ENCODE data around the gene GAMT.

GAMT gene

GRCh38 chr19:1363599-1363998 is 37.7 kb downstream of the GAMT start:
- no peak for DNase-seq

GRCh38 chr19:1362387-1363257 is 38.7 kb downstream of the GAMT start:
- no peak for DNase-seq

DNA sequence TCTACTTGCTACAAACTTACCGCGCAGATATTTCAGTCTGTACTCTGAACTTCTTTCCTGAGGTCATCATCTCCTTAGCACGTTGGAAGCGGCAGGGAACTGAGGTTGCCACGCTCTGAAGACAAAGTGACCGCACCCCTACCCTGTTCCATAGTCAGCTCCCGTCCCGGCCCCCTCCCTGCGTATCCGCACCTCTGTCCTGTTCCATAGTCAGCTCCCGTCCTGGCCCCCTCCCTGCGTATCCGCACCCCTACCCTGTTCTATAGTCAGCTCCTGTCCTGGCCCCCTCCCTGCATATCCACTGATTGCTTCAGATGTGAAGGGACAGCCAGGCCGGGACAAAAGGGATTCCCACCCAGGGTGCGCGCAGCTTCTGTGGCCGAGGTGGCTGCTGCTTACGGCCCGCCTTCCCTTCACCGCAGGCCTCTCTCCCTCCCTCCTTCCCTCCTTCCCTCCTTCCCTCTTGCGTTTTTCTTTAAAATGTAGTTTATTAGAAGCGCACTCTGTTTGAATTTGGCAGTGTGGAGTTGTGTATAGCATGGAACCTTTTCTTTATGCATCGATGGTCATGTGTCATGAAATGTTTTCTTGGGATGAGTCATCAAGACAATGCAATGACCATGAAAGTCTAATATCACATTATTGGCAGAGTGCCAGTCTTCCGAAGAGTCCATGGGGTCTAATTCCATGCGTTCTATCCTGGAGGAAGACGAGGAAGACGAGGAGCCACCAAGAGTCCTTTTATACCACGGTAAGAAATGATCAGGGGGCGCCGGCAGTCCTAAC is 39.5 kb downstream of the GAMT start:
- DNase-seq = peak; percentile 90

GRCh38 chr19:1360818-1361461 is 40.4 kb downstream of the GAMT start:
- peak; percentile 88 for DNase-seq

GRCh38 chr19:1360126-1360817 is 41.1 kb downstream of the GAMT start:
- no peak for DNase-seq

DNA sequence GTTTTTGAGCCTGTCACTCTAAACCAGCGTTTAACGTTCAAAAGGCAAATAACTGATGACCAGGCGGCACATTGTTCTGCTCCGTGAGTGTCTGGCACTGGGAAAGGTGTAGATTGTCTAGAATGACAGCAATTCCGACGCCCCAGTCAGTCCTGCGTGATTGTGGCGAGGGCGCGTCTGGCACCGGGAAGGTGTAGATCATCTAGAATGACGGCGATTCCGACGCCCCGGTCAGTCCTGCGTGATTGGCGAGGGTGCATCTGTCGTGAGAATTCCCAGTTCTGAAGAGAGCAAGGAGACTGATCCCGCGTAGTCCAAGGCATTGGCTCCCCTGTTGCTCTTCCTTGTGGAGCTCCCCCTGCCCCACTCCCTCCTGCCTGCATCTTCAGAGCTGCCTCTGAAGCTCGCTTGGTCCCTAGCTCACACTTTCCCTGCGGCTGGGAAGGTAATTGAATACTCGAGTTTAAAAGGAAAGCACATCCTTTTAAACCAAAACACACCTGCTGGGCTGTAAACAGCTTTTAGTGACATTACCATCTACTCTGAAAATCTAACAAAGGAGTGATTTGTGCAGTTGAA is 43.7 kb downstream of the GAMT start:
- no peak for DNase-seq

- peak; percentile 82 for DNase-seq
These were observed 44.9 kb downstream of the GAMT start for GRCh38 chr19:1356508-1356865.

GRCh38 chr19:1355568-1356507 is 45.5 kb downstream of the GAMT start:
- no peak for DNase-seq

DNA sequence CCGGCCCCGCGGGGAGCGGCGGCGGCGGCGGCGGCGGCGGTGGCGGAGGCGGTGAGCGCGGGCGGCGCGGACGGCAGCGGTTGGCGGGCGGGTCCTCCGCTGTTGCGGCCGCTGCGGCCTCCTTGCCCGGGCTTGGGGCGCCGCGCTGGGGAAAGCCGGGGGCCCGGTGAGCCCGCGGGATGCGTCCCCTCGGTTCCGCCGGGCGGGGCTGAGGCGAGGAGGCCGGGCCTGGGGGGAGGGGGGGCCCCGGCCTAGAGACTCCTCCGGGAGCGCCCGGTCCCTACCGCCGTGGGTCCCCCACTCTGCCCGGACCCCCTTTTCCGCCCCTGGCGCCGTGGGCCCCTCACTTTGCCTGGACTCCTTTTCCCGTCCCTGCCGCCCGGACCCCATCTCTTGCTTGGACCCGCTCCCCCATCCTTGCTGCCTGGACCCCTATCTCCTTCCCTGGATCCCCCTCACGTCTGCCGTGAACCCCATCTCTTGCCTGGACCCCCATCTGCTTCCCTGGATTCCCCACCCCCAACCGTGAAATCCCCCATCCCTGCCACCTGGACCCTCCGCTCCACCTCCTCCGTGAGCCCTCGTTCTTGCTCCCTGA is 46.3 kb downstream of the GAMT start:
- no peak for DNase-seq

GRCh38 chr19:1353144-1353543 is 48.2 kb downstream of the GAMT start:
- DNase-seq = no peak

DNA sequence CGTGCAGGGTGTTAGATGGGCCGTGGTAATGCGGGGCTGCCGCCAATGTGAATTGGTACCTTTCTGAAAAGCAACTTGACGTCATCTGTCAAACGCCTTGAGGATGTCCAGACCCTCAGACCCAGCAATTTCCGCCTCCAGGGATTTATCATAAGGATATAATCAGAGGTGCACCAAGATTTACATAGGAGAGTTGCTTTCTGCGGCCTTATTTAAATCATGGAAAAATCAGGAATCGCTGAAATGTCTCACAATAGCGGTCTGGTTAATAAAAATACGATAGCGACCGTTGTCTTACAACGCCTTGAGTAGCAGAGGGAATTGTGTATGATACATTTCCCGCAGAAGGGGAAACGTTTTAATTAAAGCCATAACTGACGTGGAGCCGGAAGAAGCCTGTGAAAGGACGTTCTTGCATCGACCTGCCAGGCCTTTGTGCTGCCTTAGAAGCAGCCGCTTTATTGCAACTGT is 49.9 kb downstream of the GAMT start:
- peak; percentile 60 for DNase-seq

DNA sequence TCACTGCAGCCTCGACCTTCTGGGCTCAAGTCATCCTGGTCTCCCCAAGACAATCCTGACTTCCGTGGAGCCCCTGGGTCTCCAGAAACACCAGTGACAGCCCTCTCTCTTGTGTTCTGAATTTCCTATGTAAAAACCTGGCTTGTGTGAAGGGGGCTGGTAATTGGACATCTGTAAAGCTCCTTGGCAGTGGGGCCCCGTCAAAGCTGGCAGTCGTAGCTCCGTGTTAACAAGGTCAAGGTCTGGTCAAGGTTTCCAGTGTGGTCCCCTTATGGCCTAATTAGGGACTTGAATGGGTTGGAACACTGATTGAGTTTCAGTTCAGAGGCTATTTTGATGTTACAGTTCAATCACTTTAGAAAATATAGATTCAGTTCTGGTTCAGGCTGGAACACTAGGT is 50.5 kb downstream of the GAMT start:
- no peak for DNase-seq

DNA sequence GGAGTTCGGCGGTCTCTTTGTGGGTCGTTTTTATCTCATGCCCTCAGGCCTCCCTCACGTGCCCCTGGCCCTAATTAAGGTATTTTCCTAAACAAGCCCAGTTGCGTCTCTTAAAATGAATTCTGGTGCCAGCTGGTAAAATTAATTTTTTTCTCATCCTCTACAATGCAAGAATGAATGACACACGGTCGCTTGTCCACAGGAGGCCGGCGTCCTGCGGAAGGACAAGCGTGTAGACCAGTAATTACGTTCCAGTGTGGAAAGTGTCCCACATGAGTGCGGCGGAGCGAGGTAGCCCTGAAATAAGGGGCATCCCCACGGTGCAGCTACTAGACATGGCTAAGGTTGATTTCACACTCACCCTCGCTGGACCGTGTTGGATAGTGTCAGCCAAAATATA is 52.1 kb downstream of the GAMT start:
- DNase-seq = no peak
